PC-3 (cell line): ENCODE results near the gene PIKFYVE.

Experiments used
- EZH2 ChIP-seq: fragments of 300-600 bp; sonication (generic); IDR thresholded peaks from one replicate; pipeline ENCODE4 v1.6.1; 2017; ENCODE audit warnings: antibody characterized with exemption, mild to moderate bottlenecking, low read length; ENCODE audit not compliant: unreplicated experiment
- EZH2phosphoT487 ChIP-seq: fragments of 300-600 bp; sonication (generic); IDR thresholded peaks from 2 replicates; pipeline ENCODE4 v1.6.1; 2018; ENCODE audit warnings: mild to moderate bottlenecking, antibody characterized with exemption, low read length, borderline replicate concordance
- TF ChIP-seq, protein P1 (sequence below): fragments of 300-600 bp; sonication (generic); conservative IDR thresholded peaks from 2 replicates; pipeline ENCODE4 v1.5.1; 2017; ENCODE audit warnings: antibody characterized with exemption, low read depth, mild to moderate bottlenecking, low read length

DNA sequence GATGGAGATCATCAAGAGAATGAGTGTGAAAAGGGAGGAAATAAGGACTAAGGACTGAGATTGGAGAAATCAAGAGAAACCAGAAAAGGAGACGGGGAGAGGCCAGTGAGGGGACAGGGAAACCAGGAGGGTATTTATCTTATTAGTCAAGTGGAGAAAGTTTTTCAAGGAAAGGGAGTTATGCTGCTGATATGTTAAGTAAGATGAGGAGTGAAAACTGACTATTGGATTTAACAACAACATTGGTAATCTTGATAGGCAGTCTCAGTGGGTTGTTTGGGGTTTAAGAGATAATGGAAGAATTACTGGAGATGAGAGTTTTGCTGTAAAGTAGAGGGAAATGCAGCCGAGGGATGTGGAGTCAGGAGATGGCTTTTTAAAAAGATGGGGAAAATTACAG lies 30.6 kb downstream of the PIKFYVE start:
- TF ChIP-seq, protein P1, sequence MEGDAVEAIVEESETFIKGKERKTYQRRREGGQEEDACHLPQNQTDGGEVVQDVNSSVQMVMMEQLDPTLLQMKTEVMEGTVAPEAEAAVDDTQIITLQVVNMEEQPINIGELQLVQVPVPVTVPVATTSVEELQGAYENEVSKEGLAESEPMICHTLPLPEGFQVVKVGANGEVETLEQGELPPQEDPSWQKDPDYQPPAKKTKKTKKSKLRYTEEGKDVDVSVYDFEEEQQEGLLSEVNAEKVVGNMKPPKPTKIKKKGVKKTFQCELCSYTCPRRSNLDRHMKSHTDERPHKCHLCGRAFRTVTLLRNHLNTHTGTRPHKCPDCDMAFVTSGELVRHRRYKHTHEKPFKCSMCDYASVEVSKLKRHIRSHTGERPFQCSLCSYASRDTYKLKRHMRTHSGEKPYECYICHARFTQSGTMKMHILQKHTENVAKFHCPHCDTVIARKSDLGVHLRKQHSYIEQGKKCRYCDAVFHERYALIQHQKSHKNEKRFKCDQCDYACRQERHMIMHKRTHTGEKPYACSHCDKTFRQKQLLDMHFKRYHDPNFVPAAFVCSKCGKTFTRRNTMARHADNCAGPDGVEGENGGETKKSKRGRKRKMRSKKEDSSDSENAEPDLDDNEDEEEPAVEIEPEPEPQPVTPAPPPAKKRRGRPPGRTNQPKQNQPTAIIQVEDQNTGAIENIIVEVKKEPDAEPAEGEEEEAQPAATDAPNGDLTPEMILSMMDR, result no peak
- no peak for TF ChIP-seq EZH2
- no peak for TF ChIP-seq EZH2phosphoT487
